Measurements from ENCODE around the gene MARCKS. TPM values are rescaled to one million over a fixed set of nuclear protein-coding genes. Genes with fewer than 3 reads are reported as not detected.

MARCKS gene
- total and polyA plus RNA-seq, 2 of the 13 experiments (the other 11 are each of a cell fraction or from before 2014, with no cell fraction given), result 30.5 to 39.5 TPM

DNA sequence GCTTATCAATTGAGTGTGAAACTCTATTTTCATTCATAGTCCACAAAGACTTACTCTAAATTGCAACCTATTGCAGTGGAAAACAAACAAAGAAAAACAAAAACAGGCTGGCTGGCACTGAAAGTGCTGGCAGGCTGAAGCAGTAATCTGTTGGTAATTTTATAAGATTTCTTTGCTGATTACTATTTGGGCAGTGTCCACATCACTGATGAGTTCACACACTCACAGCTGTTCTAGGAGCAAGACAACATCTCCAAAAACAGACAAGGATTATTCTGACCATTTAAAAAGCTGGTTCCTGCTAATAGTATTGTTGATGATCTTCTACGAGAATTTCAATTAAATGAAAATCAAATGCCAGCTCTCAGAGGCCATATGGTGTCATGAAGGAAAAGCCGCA, 26.9 kb downstream of the MARCKS start (continued):
- TF ChIP-seq, protein P1, sequence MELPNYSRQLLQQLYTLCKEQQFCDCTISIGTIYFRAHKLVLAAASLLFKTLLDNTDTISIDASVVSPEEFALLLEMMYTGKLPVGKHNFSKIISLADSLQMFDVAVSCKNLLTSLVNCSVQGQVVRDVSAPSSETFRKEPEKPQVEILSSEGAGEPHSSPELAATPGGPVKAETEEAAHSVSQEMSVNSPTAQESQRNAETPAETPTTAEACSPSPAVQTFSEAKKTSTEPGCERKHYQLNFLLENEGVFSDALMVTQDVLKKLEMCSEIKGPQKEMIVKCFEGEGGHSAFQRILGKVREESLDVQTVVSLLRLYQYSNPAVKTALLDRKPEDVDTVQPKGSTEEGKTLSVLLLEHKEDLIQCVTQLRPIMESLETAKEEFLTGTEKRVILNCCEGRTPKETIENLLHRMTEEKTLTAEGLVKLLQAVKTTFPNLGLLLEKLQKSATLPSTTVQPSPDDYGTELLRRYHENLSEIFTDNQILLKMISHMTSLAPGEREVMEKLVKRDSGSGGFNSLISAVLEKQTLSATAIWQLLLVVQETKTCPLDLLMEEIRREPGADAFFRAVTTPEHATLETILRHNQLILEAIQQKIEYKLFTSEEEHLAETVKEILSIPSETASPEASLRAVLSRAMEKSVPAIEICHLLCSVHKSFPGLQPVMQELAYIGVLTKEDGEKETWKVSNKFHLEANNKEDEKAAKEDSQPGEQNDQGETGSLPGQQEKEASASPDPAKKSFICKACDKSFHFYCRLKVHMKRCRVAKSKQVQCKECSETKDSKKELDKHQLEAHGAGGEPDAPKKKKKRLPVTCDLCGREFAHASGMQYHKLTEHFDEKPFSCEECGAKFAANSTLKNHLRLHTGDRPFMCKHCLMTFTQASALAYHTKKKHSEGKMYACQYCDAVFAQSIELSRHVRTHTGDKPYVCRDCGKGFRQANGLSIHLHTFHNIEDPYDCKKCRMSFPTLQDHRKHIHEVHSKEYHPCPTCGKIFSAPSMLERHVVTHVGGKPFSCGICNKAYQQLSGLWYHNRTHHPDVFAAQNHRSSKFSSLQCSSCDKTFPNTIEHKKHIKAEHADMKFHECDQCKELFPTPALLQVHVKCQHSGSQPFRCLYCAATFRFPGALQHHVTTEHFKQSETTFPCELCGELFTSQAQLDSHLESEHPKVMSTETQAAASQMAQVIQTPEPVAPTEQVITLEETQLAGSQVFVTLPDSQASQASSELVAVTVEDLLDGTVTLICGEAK (IDR thresholded peaks at IDR 0.05), result no peak
- TF ChIP-seq, protein P1 (CRISPR knock-in tag; IDR thresholded peaks at IDR 0.05), result no peak
- TF ChIP-seq ZNF749 (CRISPR knock-in tag; IDR thresholded peaks at IDR 0.05; ENCODE audit: borderline replicate concordance) (no peak), ZNF549 (CRISPR knock-in tag; IDR thresholded peaks at IDR 0.05) (no peak)

DNA sequence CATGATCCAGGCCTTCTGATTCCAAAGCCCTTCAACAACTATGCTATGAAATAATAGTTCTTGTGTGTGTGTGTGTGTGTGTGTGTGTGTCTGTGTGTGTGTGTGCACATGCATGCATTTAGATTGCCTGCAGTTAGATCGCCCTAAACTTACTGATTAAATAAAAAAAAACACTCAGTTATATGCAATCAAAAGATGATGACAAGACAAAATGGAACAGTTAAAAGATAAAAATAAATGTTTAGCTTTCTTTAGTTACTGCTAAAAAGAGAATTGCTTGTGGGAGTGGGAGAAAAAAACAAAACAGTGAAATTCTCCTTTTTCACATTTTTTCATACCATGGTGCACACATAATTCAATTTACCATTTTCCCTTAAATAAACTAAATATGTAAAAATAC, 29.4 kb downstream of the MARCKS start:
- Histone ChIP-seq H3K36me3 (replicated peaks in 1 of 2; ENCODE audit: control insufficient read depth in 1 of 2, insufficient read depth in 2 of 2, low read length in 2 of 2) (no peaks in the 10 kb centered on the region), H3K9me3 (ENCODE audit: low read length) (no peaks in the 10 kb centered on the region), H4K20me1 (ENCODE audit: insufficient read depth, low read length) (no peaks in the 10 kb centered on the region), H3K4me3 (replicated peaks in 1 of 3; ENCODE audit: insufficient read depth in 1 of 3, low read depth in 2 of 3, low read length in 3 of 3) (no peak overlapping the region), H2AFZ (ENCODE audit: low read length) (no peak overlapping the region), H3K79me2 (ENCODE audit: insufficient read depth, low read length) (no peaks in the 10 kb centered on the region), H3K9ac (ENCODE audit: insufficient read depth, low read depth, low read length) (no peak overlapping the region), H3K27ac (ENCODE audit: extremely low read length, insufficient read depth, low read length) (no peak overlapping the region), H3K27me3 (ENCODE audit: control insufficient read depth in 1 of 2, insufficient read depth in 2 of 2, low read length in 2 of 2) (no peaks in the 10 kb centered on the region), H3K4me2 (ENCODE audit: low read depth, low read length) (no peak overlapping the region), H3K4me1 (ENCODE audit: insufficient read depth, low read length) (no peaks in the 10 kb centered on the region)
- 36% methylated on average over 1 of the region's 1 CpG for WGBS (ENCODE audit: low lambda C conversion rate)
- peak in 1 of 2 experiments; percentile 63; a peak in 3 of 4 replicates for TF ChIP-seq MAFK (conservative IDR thresholded peaks at IDR 0.05 in 1 of 2, IDR thresholded peaks at IDR 0.05 in 1 of 2; ENCODE audit: low read length in 2 of 2)
- 0 out of 2 replicates have a peak, but pooled peaks have one; percentile 28 for TF ChIP-seq MAFF (IDR thresholded peaks at IDR 0.05; ENCODE audit: low read depth, low read length)
- no peak for TF ChIP-seq ZMYM3 (CRISPR knock-in tag; IDR thresholded peaks at IDR 0.05)
- CTCF ChIA-PET (ENCODE audit: low intra/inter-chr PET ratio, low total read pairs), result no interaction called here
- in situ Hi-C loops (cut with HindIII; ENCODE audit: extremely low pct_ligation_motif_present, low pct_unique_long_range_greater_than_20kb), result no loop called here
- POLR2A ChIA-PET, result no interaction called here
- intact Hi-C loops (cut with micrococcal nuclease; ENCODE audit: unreplicated experiment), result no loop called here
- no peak for DNase-seq (ENCODE audit: low spot score)
- no TSS peak for BruUV-seq (replicated peaks)
- ATAC-seq, result no peak
- FAIRE-seq, result no peak
